ENCODE measurements around the gene ARAP1.

- no peak for TF ChIP-seq CTCF (IDR thresholded peaks at IDR 0.05)
- TF ChIP-seq, protein P1, sequence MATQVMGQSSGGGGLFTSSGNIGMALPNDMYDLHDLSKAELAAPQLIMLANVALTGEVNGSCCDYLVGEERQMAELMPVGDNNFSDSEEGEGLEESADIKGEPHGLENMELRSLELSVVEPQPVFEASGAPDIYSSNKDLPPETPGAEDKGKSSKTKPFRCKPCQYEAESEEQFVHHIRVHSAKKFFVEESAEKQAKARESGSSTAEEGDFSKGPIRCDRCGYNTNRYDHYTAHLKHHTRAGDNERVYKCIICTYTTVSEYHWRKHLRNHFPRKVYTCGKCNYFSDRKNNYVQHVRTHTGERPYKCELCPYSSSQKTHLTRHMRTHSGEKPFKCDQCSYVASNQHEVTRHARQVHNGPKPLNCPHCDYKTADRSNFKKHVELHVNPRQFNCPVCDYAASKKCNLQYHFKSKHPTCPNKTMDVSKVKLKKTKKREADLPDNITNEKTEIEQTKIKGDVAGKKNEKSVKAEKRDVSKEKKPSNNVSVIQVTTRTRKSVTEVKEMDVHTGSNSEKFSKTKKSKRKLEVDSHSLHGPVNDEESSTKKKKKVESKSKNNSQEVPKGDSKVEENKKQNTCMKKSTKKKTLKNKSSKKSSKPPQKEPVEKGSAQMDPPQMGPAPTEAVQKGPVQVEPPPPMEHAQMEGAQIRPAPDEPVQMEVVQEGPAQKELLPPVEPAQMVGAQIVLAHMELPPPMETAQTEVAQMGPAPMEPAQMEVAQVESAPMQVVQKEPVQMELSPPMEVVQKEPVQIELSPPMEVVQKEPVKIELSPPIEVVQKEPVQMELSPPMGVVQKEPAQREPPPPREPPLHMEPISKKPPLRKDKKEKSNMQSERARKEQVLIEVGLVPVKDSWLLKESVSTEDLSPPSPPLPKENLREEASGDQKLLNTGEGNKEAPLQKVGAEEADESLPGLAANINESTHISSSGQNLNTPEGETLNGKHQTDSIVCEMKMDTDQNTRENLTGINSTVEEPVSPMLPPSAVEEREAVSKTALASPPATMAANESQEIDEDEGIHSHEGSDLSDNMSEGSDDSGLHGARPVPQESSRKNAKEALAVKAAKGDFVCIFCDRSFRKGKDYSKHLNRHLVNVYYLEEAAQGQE (IDR thresholded peaks at IDR 0.05; ENCODE audit: insufficient read depth in 1 of 2, low read depth in 2 of 2, low read length in 1 of 2): no peak
- no peak for TF ChIP-seq TCF7L2 (IDR thresholded peaks at IDR 0.05; ENCODE audit: low read depth, low read length)
- peak; percentile 74 for TF ChIP-seq POLR2AphosphoS5 (IDR thresholded peaks at IDR 0.05; ENCODE audit: low read depth, low read length)
Observed at GRCh38 chr11:72722050-72722748, 30.0 kb downstream of the ARAP1 start.

All from Panc1 (cell line).